Measurements from ENCODE around the gene INHA.

- TF ChIP-seq CTCF (IDR thresholded peaks at IDR 0.05), result no peak
- peak; percentile 71 for TF ChIP-seq MAX (IDR thresholded peaks at IDR 0.05; ENCODE audit: low read depth)
- TF ChIP-seq EP300 (IDR thresholded peaks at IDR 0.05; ENCODE audit: borderline replicate concordance in 1 of 2, low read depth in 1 of 2, low read length in 1 of 2), result no peak
- TF ChIP-seq IRF3 (IDR thresholded peaks at IDR 0.05; ENCODE audit: low read depth, low read length), result no peak
- TF ChIP-seq TAF1 (IDR thresholded peaks at IDR 0.05; ENCODE audit: borderline replicate concordance, low read depth, low read length), result no peak
- no peak for TF ChIP-seq YY1 (IDR thresholded peaks at IDR 0.05; ENCODE audit: low read depth)
- no peak for TF ChIP-seq REST (IDR thresholded peaks at IDR 0.05; ENCODE audit: low read depth, low read length)
- no peak for TF ChIP-seq NRF1 (IDR thresholded peaks at IDR 0.05; ENCODE audit: low read depth, low read length)
Observed at GRCh38 chr2:219552382-219553167, 19.5 kb upstream of the INHA start.
